Small intestine (tissue), 7 donors: ENCODE results near the gene EVC2. TPM values are rescaled to one million over a fixed set of nuclear protein-coding genes. Genes with fewer than 3 reads are reported as not detected.

Source experiments
- DNase-seq, 2 donors: peaks; one replicate each; pipeline versions ENCODE4 v3.0.0 to v3.0.0-alpha.2; 2013
- FAIRE-seq: peaks from 2 replicates; lab custom pipeline; 2012; peaks lifted over from hg19 to GRCh38; lab: Jason Lieb, UNC
- H3K27ac ChIP-seq, 3 donors: one replicate each; pipeline ENCODE4 v1.5.1; 2013; ENCODE audit warnings: low read length in 2 of 3, mild to moderate bottlenecking in 2 of 3, control low read depth in 1 of 3, inconsistent platforms in 1 of 3, low read depth in 1 of 3, moderate library complexity in 1 of 3
- H3K27me3 ChIP-seq, 3 donors: one replicate each; pipeline ENCODE4 v1.6.1; 2013; ENCODE audit warnings: low read length in 3 of 3, inconsistent platforms in 1 of 3; ENCODE audit not compliant: control insufficient read depth in 3 of 3, insufficient read depth in 3 of 3
- H3K36me3 ChIP-seq, 3 donors: one replicate each; pipeline ENCODE4 v1.6.1; 2013; ENCODE audit warnings: low read length in 3 of 3, inconsistent platforms in 1 of 3, low read depth in 1 of 3, mild to moderate bottlenecking in 1 of 3, moderate library complexity in 1 of 3; ENCODE audit not compliant: control insufficient read depth in 3 of 3, insufficient read depth in 2 of 3
- H3K4me1 ChIP-seq, 3 donors: one replicate each; pipeline ENCODE4 v1.6.1; 2013; ENCODE audit warnings: low read length in 2 of 3, inconsistent platforms in 1 of 3, low read depth in 1 of 3, mild to moderate bottlenecking in 1 of 3, moderate library complexity in 1 of 3; ENCODE audit not compliant: control insufficient read depth in 3 of 3, insufficient read depth in 2 of 3
- H3K4me3 ChIP-seq, 3 donors: one replicate each; pipeline ENCODE4 v1.5.1; 2013; ENCODE audit warnings: low read length in 3 of 3, control low read depth in 1 of 3, inconsistent platforms in 1 of 3, low read depth in 1 of 3, mild to moderate bottlenecking in 1 of 3, moderate library complexity in 1 of 3
- H3K9me3 ChIP-seq, 2 donors: one replicate each; pipeline ENCODE4 v1.6.1; 2013; ENCODE audit warnings: low read depth in 1 of 2, low read length in 1 of 2; ENCODE audit not compliant: control insufficient read depth in 2 of 2, insufficient read depth in 1 of 2
- WGBS, 3 donors: extraction: QIAGEN DNeasy Blood & Tissue Kit; methylation state at CpG; one replicate each; pipeline ENCODE4 v1.1.7; 2013; 5-methylcytosine and 5-hydroxymethylcytosine counted together
- polyA plus RNA-seq, 4 donors: library from polyadenylated mRNA; stranded (reverse) in 3 of 4; unstranded in 1 of 4; fragments of 200-250 nt in 3 of 4; fragments of 120-200 nt in 1 of 4; gene quantifications; one replicate each; pipeline versions ENCODE4 v1.2.1 to v1.2.3, GENCODE V29; 2013
- donor health status: healthy with polysubstance abuse.
- donor health status: control.
- donor health status: control.
- donor health status: Bipolar disorder and iron deficiency.
- donor health status: healthy.

EVC2 gene
- polyA plus RNA-seq, 4 donors, result 0.27 to 1.3 (median 0.83) TPM; not detected in 1

DNA sequence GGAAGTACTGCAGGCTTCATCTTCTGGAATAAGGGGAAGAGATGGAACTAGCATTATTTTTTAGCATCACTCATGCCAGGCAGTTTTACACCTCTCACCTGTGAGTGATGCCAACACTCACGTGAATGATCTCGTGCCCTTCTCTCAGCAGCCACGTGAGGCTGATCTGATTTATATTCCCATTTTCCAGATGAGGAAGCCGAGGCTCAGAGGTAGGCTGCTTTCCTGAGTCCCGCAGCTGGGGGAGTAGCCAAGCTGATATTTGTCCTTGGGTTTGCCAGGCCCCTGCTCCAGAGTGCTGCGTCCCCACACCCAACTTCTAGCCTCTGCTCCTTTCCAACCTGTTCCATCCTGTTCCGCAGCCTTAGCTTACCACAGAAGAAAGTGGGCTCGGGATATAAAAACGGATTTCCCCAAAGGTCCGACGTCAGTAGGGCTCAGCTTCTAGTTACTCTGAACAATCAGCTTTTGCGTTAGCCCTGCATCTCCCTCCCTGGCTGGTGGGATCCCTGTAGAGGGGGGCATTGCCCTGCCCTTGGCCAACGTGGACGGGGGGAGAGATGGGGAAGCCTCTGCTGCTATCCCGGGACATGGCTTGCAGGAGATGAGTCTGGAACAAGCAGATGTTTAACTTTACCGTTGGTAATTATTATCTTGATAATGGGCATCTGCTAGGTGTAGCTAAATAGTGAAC, 11.9 kb upstream of the EVC2 start:
- H3K27ac ChIP-seq, result no peak overlapping the region
- no peaks in the 10 kb centered on the region for H3K4me1 ChIP-seq
- peaks cover 0 to 2% (median 0%) of the 10 kb centered on the region in 3 donors for H3K36me3 ChIP-seq
- no peak overlapping the region for H3K4me3 ChIP-seq
- DNase-seq (no peak), FAIRE-seq (no peak)
- 75 to 86% (median 77%) methylated on average over 16 of the region's 16 CpGs for WGBS, 3 donors
- peaks cover 0 to 1% of the 10 kb centered on the region in 2 donors for H3K9me3 ChIP-seq
- no peaks in the 10 kb centered on the region for H3K27me3 ChIP-seq

DNA sequence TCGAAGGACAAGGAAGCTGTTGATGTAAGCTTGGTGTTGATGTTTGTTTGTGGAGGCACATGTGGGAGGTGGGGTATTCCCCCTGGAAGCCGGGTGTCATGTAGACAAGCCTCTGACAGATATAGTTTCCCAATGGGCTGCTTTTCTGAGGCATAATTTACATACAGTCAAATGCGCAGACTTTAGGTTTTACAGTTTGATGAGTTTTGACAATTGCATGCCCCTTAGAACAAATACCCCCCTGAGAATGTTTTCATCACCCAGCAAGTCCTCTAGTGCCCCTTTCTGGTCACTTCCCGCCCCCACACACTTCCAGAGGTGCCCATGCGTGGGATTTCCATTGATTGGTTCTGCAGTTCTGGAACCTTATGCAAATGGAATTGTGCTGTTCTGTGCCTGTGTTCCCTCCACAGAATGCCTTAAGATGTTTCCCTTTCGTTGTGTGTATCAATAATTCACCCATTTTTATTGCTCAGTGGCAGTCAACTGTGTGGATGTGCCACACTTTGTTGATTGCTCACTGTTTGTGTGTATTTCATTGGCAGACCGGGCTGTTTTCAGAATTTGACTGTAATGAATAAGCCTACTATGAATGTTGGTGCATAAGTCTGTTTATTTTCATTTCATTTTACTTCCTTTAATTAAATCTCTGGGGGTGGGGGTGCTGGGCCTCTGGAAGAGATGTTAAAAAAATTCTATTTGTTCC, 11.1 kb upstream of the EVC2 start:
- DNase-seq (no peak), FAIRE-seq (no peak)
- 66 to 77% (median 66%) methylated on average over 7 of the region's 7 CpGs for WGBS, 3 donors
- peaks cover 0 to 2% (median 0%) of the 10 kb centered on the region in 3 donors for H3K36me3 ChIP-seq
- H3K4me1 ChIP-seq, result no peaks in the 10 kb centered on the region
- no peaks in the 10 kb centered on the region for H3K27me3 ChIP-seq
- H3K9me3 ChIP-seq, result peaks cover 0 to 7% of the 10 kb centered on the region in 2 donors
- no peak overlapping the region for H3K4me3 ChIP-seq
- no peak overlapping the region for H3K27ac ChIP-seq

DNA sequence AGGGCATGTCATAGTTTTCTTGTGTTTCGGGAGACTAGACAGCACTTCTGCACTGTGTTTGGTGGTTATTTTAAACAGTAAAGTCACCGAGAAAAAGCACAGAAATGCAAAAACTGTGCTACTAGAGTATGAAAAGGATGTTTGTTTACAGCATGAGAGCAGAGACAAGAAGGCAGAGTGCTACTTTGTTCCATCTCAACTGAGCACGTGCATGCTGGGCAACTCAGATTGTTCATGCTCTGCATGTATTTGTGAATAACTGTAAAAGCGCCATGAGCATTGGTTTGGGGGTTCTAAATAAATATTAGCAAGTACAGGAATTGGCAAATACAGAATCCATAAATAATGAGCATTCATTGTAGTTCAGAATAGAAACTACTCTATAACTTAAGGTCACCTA, 10.1 kb upstream of the EVC2 start:
- H3K4me1 ChIP-seq, result no peaks in the 10 kb centered on the region
- WGBS, 3 donors, result 69 to 73% (median 71%) methylated on average over 4 of the region's 4 CpGs
- peaks cover 0 to 7% of the 10 kb centered on the region in 2 donors for H3K9me3 ChIP-seq
- no peak overlapping the region for H3K4me3 ChIP-seq
- no peak overlapping the region for H3K27ac ChIP-seq
- DNase-seq, result no peak
- H3K36me3 ChIP-seq, result peaks cover 0 to 2% (median 0%) of the 10 kb centered on the region in 3 donors
- FAIRE-seq, result no peak
- H3K27me3 ChIP-seq, result no peaks in the 10 kb centered on the region

DNA sequence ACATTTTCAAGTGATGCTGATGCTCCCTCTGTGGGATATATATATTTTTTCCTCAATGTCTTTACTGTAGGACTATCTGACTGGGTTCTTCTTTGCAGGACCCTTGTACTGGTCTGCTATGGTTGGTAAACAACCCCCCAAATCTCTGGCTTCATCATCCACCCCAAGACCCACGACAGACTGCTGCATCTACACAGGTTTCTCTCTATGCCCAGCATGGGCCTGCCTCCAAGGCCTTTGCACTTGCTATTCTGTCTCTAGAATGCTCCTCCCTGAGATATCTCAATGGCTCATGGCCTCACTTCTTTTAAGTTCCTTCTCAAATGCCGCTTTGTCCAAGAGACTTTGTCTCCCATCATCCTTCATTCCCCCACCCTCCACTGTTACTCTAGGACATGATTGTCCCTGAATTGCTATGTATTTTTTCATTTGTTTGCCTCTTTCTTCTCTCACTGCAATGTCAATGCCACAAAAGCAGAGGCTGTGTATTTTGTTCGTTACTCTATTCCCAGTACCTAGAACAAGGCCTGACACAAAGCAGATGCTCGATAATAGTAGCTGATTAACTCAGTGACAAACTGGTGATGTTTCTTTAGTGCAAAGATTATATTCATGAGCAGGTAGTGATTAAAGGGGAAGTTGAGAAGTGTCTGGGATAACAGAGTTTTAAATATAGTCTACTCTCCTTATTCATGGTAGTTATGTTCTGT, 9.2 kb upstream of the EVC2 start:
- H3K4me1 ChIP-seq, result no peaks in the 10 kb centered on the region
- FAIRE-seq (no peak), DNase-seq (no peak)
- no peak overlapping the region for H3K4me3 ChIP-seq
- 63 to 87% (median 70%) methylated on average over 4 of the region's 4 CpGs for WGBS, 3 donors
- H3K9me3 ChIP-seq, result peaks cover 0 to 7% of the 10 kb centered on the region in 2 donors
- no peak overlapping the region for H3K27ac ChIP-seq
- H3K27me3 ChIP-seq, result peaks cover 0 to 4% (median 2%) of the 10 kb centered on the region in 3 donors
- H3K36me3 ChIP-seq, result peaks cover 0 to 2% (median 0%) of the 10 kb centered on the region in 3 donors

GRCh38 chr4:5716391-5716790, 8.0 kb upstream of the EVC2 start:
- Histone ChIP-seq H3K4me3 (no peak overlapping the region), H3K27me3 (peaks cover under 1 to 15% (median 2%) of the 10 kb centered on the region in 3 donors), H3K4me1 (no peaks in the 10 kb centered on the region), H3K36me3 (peaks cover 0 to 2% (median 0%) of the 10 kb centered on the region in 3 donors), H3K9me3 (peaks cover 0 to 7% of the 10 kb centered on the region in 2 donors), H3K27ac (no peak overlapping the region)
- FAIRE-seq, result no peak
- DNase-seq, result no peak
- 38 to 67% (median 65%) methylated on average over 2 of the region's 2 CpGs for WGBS, 3 donors

DNA sequence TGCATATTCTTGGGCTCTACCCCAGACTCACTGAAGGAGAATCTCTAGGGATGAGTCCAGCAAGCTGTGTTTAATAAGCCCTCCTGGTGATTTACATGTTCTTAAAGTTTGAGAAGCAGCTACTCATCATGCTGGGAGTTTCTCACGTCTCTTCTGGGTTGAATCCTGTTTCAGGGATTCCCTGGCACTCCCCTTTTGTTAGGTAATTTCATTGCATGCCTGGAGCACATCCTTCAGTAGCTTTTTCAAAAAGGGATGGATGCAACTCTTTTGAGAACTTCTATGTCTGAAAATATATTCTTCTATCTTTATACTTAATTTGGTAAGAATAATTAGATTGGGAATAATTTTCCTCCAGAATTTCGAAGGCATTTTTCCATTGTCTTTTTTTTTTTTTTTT, 7.0 kb upstream of the EVC2 start:
- WGBS, 3 donors, result 52 to 72% (median 62%) methylated on average over 2 of the region's 2 CpGs

DNA sequence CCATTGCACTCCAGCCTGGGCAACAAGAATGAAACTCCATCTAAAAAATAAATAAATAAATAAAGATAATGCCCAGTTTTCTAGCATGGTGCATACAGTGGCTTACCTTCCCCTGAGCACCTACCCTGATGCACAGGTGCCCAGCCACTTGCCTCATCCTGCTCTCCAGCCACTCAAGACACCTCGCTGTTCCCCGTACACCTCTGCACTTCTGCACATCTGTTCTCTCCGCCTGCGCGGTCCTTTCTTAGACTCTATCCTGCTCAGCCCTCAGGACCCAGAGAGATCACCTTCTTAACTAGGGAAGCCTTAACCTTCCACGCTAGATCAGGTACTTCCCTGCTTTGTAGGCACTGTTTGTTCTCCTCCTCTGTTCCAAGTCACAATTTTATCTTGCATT, 5.5 kb upstream of the EVC2 start:
- peaks cover 0 to 7% of the 10 kb centered on the region in 2 donors for H3K9me3 ChIP-seq
- no peak for FAIRE-seq
- 78 to 89% (median 87%) methylated on average over 6 of the region's 6 CpGs for WGBS, 3 donors

More for the DNA sequence above, 7.0 kb upstream of the EVC2 start:
- peaks cover 2 to 22% (median 4%) of the 10 kb centered on the region in 3 donors for H3K27me3 ChIP-seq
- H3K36me3 ChIP-seq, result peaks cover 0 to under 1% (median 0%) of the 10 kb centered on the region in 3 donors
- no peak overlapping the region for H3K27ac ChIP-seq
- FAIRE-seq (no peak), DNase-seq (no peak)
- no peak overlapping the region for H3K4me3 ChIP-seq
- H3K4me1 ChIP-seq, result no peaks in the 10 kb centered on the region
- H3K9me3 ChIP-seq, result peaks cover 0 to 7% of the 10 kb centered on the region in 2 donors

DNA sequence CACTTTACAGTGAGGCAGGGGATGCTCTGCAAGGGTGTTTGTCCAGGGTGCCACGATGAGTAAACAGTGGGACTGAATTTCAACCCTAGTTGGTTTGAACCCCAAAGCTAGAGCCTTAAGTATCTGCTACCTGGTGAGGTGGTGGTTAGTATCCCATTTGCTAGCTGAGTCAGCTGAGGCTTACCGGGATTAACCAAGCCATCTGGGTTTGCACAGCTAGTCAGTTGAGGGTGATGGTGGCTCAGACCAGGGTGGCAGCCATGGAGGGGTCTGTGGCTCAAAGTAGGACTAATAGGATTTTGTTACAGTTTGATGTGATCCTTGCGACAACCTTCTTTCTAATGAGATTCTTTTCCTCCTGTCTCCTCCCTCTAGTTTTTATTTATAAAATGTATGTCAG, 4.6 kb upstream of the EVC2 start:
- FAIRE-seq (no peak), DNase-seq (no peak)
- H3K27ac ChIP-seq, result no peak overlapping the region
- peaks cover 0 to 7% of the 10 kb centered on the region in 2 donors for H3K9me3 ChIP-seq
- H3K4me3 ChIP-seq, result no peak overlapping the region
- peaks cover 0 to 2% (median 0%) of the 10 kb centered on the region in 3 donors for H3K4me1 ChIP-seq
- no peaks in the 10 kb centered on the region for H3K36me3 ChIP-seq
- 80 to 89% (median 82%) methylated on average over 3 of the region's 3 CpGs for WGBS, 3 donors
- peaks cover 2 to 41% (median 9%) of the 10 kb centered on the region in 3 donors for H3K27me3 ChIP-seq

More for the DNA sequence above, 5.5 kb upstream of the EVC2 start:
- Histone ChIP-seq H3K27ac (no peak overlapping the region), H3K4me1 (no peaks in the 10 kb centered on the region), H3K36me3 (no peaks in the 10 kb centered on the region), H3K27me3 (peaks cover 2 to 36% (median 9%) of the 10 kb centered on the region in 3 donors), H3K4me3 (no peak overlapping the region)
- DNase-seq, result no peak
